K562 (cell line): Measurements from ENCODE around the gene DDX51. TPM values are rescaled to one million over a fixed set of nuclear protein-coding genes. Genes with fewer than 3 reads are reported as not detected.

ENCODE experiments used
- ATF3 ChIP-seq, 2 experiments: fragments of 450-650 bp in 1 of 2; sonication (generic) in 1 of 2; formaldehyde crosslinking in 1 of 2; IDR thresholded peaks in 1 of 2; conservative IDR thresholded peaks in 1 of 2; 2 replicates each; pipeline versions ENCODE4 v1.6.1 to v1.8.1; 2016 to 2023; ENCODE audit warnings: mild to moderate bottlenecking in 2 of 2, moderate library complexity in 2 of 2, inconsistent platforms in 1 of 2, missing genetic modification reagents in 1 of 2
- BHLHE40 ChIP-seq: IDR thresholded peaks from 2 replicates; pipeline ENCODE4 v1.6.1; 2011; ENCODE audit warnings: low read length, improper control_type of control experiment
- BRF2 ChIP-seq: IDR thresholded peaks from 3 replicates; pipeline ENCODE4 v1.6.1; 2011; ENCODE audit warnings: borderline replicate concordance, mild to moderate bottlenecking; ENCODE audit not compliant: insufficient read length, insufficient read depth
- C11orf30 ChIP-seq: fragments of 450-650 bp; IDR thresholded peaks from 2 replicates; pipeline ENCODE4 v1.6.1; 2016; ENCODE audit warnings: low read depth, mild to moderate bottlenecking
- E2F1 ChIP-seq: sonication (generic); formaldehyde crosslinking; IDR thresholded peaks from 2 replicates; pipeline ENCODE4 v1.8.1; 2023; ENCODE audit warnings: mild to moderate bottlenecking, missing genetic modification reagents, moderate library complexity
- MEIS2 ChIP-seq: fragments of 450-650 bp; IDR thresholded peaks from 2 replicates; pipeline ENCODE4 v1.6.1; 2014; ENCODE audit warnings: mild to moderate bottlenecking; ENCODE audit not compliant: partially characterized antibody
- MGA ChIP-seq: fragments of 450-650 bp; IDR thresholded peaks from 2 replicates; pipeline ENCODE4 v1.6.1; 2016; ENCODE audit warnings: mild to moderate bottlenecking, moderate library complexity
- NR4A1 ChIP-seq, 2 experiments: fragments of 250-450 bp in 1 of 2; fragments of 450-650 bp in 1 of 2; sonication (Bioruptor Pico) in 1 of 2; IDR thresholded peaks; 2 replicates each; pipeline versions ENCODE4 v1.4.0 to v1.6.1; 2016 to 2020; ENCODE audit warnings: mild to moderate bottlenecking in 2 of 2, missing compliant biosample characterization in 1 of 2, missing genetic modification characterization in 1 of 2, moderate library complexity in 1 of 2
- RAD51 ChIP-seq: fragments of 450-650 bp; IDR thresholded peaks from 2 replicates; pipeline ENCODE4 v1.7.1; 2016; ENCODE audit warnings: low read depth, mild to moderate bottlenecking, borderline replicate concordance
- RNF2 ChIP-seq: sonication (generic); IDR thresholded peaks from 2 replicates; pipeline ENCODE4 v1.6.1; 2016
- ZNF384 ChIP-seq: IDR thresholded peaks from 2 replicates; pipeline ENCODE4 v1.6.1; 2012; ENCODE audit warnings: low read depth, low read length, improper control_type of control experiment
- polyA plus RNA-seq, 8 experiments: library from polyadenylated mRNA; depleted of rRNA in 4 of 8; stranded (reverse) in 5 of 8; unstranded in 3 of 8; fragments of >200 nt; fragmentation: Nextera tagmentation in 2 of 8; fragmentation: Illumina TruSeq in 1 of 8; extraction: Ambion mirVana in 2 of 8; extraction: Trizol in 1 of 8; gene quantifications; 2 replicates each; pipeline versions ENCODE4 v1.2.1 to v1.2.3, GENCODE V29; 2011 to 2014; ENCODE audit warnings: inconsistent platforms in 1 of 8, missing spikeins in 1 of 8
- total RNA-seq, 7 experiments: library from RNA; depleted of rRNA in 6 of 7; stranded (reverse); fragments of >200 nt in 6 of 7; fragmentation: Illumina TruSeq in 2 of 7; extraction: Trizol in 2 of 7; gene quantifications; 2 replicates each; pipeline versions ENCODE4 v1.2.1 to v1.2.3, GENCODE V29; 2011 to 2021; ENCODE audit warnings: low replicate concordance in 1 of 7

DDX51 gene
- total and polyA plus RNA-seq, 9 of the 15 experiments (the other 6 are each of a cell fraction or from before 2014, with no cell fraction given): 1.1 to 35.9 (median 12.4) TPM

GRCh38 chr12:132167611-132168310 lies 23.6 kb upstream of the DDX51 start (continued):
- TF ChIP-seq MGA (peak; percentile 53), BHLHE40 (peak; percentile 90), ATF3 (IDR thresholded peaks at IDR 0.05) (no peak), ATF3 (CRISPR knock-in tag; conservative IDR thresholded peaks at IDR 0.05) (no peak), MEIS2 (no peak), C11orf30 (peak; percentile 54), BRF2 (no peak), E2F1 (CRISPR knock-in tag) (no peak), NR4A1 (CRISPR knock-in tag; IDR thresholded peaks at IDR 0.05) (no peak), NR4A1 (tag; IDR thresholded peaks at IDR 0.05) (no peak), RAD51 (peak; percentile 40; the same call in 1 of the 2 replicates), ZNF384 (no peak), RNF2 (no peak)
